NT2/D1 (cell line): ENCODE measurements around the gene ZSCAN10.
A peak's percentile ranks its signal among the peaks of the same experiment; 100 is the strongest.

Source experiments
- DNase-seq: peaks from one replicate; pipeline ENCODE4 v3.0.0-alpha.2; 2011; ENCODE audit warnings: low read depth, low spot score
- H3K27me3 ChIP-seq: 2 replicates; pipeline ENCODE4 v1.6.0; 2011; ENCODE audit warnings: mild to moderate bottlenecking; ENCODE audit not compliant: insufficient read length, insufficient read depth
- H3K36me3 ChIP-seq: 2 replicates; pipeline ENCODE4 v1.6.1; 2011; ENCODE audit warnings: mild to moderate bottlenecking, low read length, mixed read lengths; ENCODE audit not compliant: insufficient read depth, insufficient read length
- H3K4me1 ChIP-seq: 2 replicates; pipeline ENCODE4 v1.5.1; 2011; ENCODE audit not compliant: insufficient read depth, insufficient read length
- H3K4me3 ChIP-seq: 2 replicates; pipeline ENCODE4 v1.5.1; 2011; ENCODE audit warnings: low read depth; ENCODE audit not compliant: insufficient read length
- H3K9ac ChIP-seq: 2 replicates; pipeline ENCODE4 v1.6.0; 2011; ENCODE audit warnings: low read depth; ENCODE audit not compliant: insufficient read length
- H3K9me3 ChIP-seq: 2 replicates; pipeline ENCODE4 v1.5.1; 2011; ENCODE audit warnings: mild to moderate bottlenecking, low read length; ENCODE audit not compliant: insufficient read depth
- SUZ12 ChIP-seq: IDR thresholded peaks from 2 replicates; pipeline ENCODE4 v1.6.1; 2011; ENCODE audit not compliant: insufficient read length, insufficient read depth; ENCODE audit errors: extremely low read depth
- YY1 ChIP-seq: IDR thresholded peaks from 2 replicates; pipeline ENCODE4 v1.6.1; 2011; ENCODE audit not compliant: insufficient read length, insufficient read depth
- ZNF274 ChIP-seq: IDR thresholded peaks from 2 replicates; pipeline ENCODE4 v1.6.1; 2011; ENCODE audit warnings: mild to moderate bottlenecking, low read depth, low read length

Gene ZSCAN10

GRCh38 chr16:3050487-3050886, 48.6 kb downstream of the ZSCAN10 start:
- no peak overlapping the region for H3K9ac ChIP-seq
- TF ChIP-seq ZNF274 (no peak), SUZ12 (no peak), YY1 (no peak)
- H3K4me3 ChIP-seq, result no peak overlapping the region
- H3K4me1 ChIP-seq, result peaks cover 17% of the 10 kb centered on the region
- peaks cover 19% of the 10 kb centered on the region for H3K36me3 ChIP-seq
- H3K9me3 ChIP-seq, result no peaks in the 10 kb centered on the region
- DNase-seq, result no peak
- H3K27me3 ChIP-seq, result peaks cover 43% of the 10 kb centered on the region

GRCh38 chr16:3049921-3050481, 49.1 kb downstream of the ZSCAN10 start:
- Histone ChIP-seq H3K9ac (no peak overlapping the region), H3K9me3 (no peaks in the 10 kb centered on the region), H3K4me3 (no peak overlapping the region), H3K36me3 (peaks cover 14% of the 10 kb centered on the region), H3K27me3 (peaks cover 43% of the 10 kb centered on the region), H3K4me1 (peaks cover 15% of the 10 kb centered on the region)
- TF ChIP-seq YY1 (no peak), SUZ12 (no peak), ZNF274 (no peak)
- DNase-seq, result no peak

GRCh38 chr16:3047387-3047720, 51.7 kb downstream of the ZSCAN10 start:
- Histone ChIP-seq H3K9me3 (no peaks in the 10 kb centered on the region), H3K27me3 (peaks cover 66% of the 10 kb centered on the region), H3K4me3 (no peak overlapping the region), H3K9ac (peak overlapping the region; percentile 82), H3K36me3 (no peaks in the 10 kb centered on the region), H3K4me1 (peaks cover 10% of the 10 kb centered on the region)
- no peak for DNase-seq
- TF ChIP-seq ZNF274 (no peak), SUZ12 (no peak), YY1 (no peak)

GRCh38 chr16:3046641-3047386, 52.3 kb downstream of the ZSCAN10 start:
- H3K9ac ChIP-seq, result peak overlapping the region; percentile 82
- no peak for TF ChIP-seq SUZ12

GRCh38 chr16:3045758-3046640, 53.1 kb downstream of the ZSCAN10 start, which contains the start of gene MMP25:
TSS of gene MMP25 (plus strand) at chr16:3046561. CDS start at chr16:3046918, 357 bp downstream.
- H3K27me3 ChIP-seq, result peaks cover 66% of the 10 kb centered on the region
- no peak for TF ChIP-seq SUZ12
- TF ChIP-seq YY1, result no peak
- peaks cover 10% of the 10 kb centered on the region for H3K4me1 ChIP-seq
- H3K9me3 ChIP-seq, result no peaks in the 10 kb centered on the region
- no peak for DNase-seq
- peak within 1 kb of the TSS; percentile 56 for H3K4me3 ChIP-seq
- H3K36me3 ChIP-seq, result no peaks in the 10 kb centered on the region
- peak within 1 kb of the TSS; percentile 83 for H3K9ac ChIP-seq

More at GRCh38 chr16:3046641-3047386, 52.3 kb downstream of the ZSCAN10 start:
- no peak for DNase-seq
- Histone ChIP-seq H3K27me3 (peaks cover 66% of the 10 kb centered on the region), H3K4me1 (peaks cover 10% of the 10 kb centered on the region), H3K4me3 (peak overlapping the region; percentile 56), H3K9me3 (no peaks in the 10 kb centered on the region), H3K36me3 (no peaks in the 10 kb centered on the region)

GRCh38 chr16:3044708-3045107, 54.4 kb downstream of the ZSCAN10 start:
- Histone ChIP-seq H3K36me3 (no peaks in the 10 kb centered on the region), H3K4me1 (peaks cover 5% of the 10 kb centered on the region), H3K27me3 (peaks cover 64% of the 10 kb centered on the region), H3K4me3 (no peak overlapping the region), H3K9me3 (no peaks in the 10 kb centered on the region), H3K9ac (no peak overlapping the region)
- no peak for DNase-seq
- TF ChIP-seq ZNF274 (no peak), YY1 (no peak)

- Histone ChIP-seq H3K36me3 (no peaks in the 10 kb centered on the region), H3K4me3 (no peak overlapping the region), H3K27me3 (peaks cover 66% of the 10 kb centered on the region), H3K9me3 (no peaks in the 10 kb centered on the region), H3K9ac (no peak overlapping the region), H3K4me1 (peaks cover 19% of the 10 kb centered on the region)
- no peak for DNase-seq
- TF ChIP-seq ZNF274 (no peak), SUZ12 (no peak), YY1 (no peak)
These were observed 56.7 kb downstream of the ZSCAN10 start for GRCh38 chr16:3042376-3042775.
